CD4-positive, alpha-beta T cell treated with Interleukin-2 at 100 ng/mL for 4 hours (primary cell): ENCODE data around the gene RPS17.

Experiments
- DNase-seq: peaks from one replicate; pipeline ENCODE4 v3.0.0-alpha.2; 2020; ENCODE audit warnings: low spot score

RPS17 gene

GRCh38 chr15:82540055-82540983 lies at the start of gene RPS17:
RPS17 (minus strand) TSS chr15:82540457; CDS start chr15:82540428, 29 bp downstream.
- DNase-seq, result peak; percentile 98

GRCh38 chr15:82587805-82588204 lies 47.5 kb upstream of the RPS17 start:
- no peak for DNase-seq

GRCh38 chr15:82585072-82585471 lies 44.8 kb upstream of the RPS17 start:
- DNase-seq, result no peak

- no peak for DNase-seq
Measured at GRCh38 chr15:82580713-82581112, 40.5 kb upstream of the RPS17 start.

- no peak for DNase-seq
Measured at GRCh38 chr15:82575335-82575734, 35.1 kb upstream of the RPS17 start.

GRCh38 chr15:82572986-82573385 lies 32.7 kb upstream of the RPS17 start:
- no peak for DNase-seq

- no peak for DNase-seq
Measured at GRCh38 chr15:82572311-82572710, 32.1 kb upstream of the RPS17 start.

- DNase-seq, result no peak
Measured at GRCh38 chr15:82571722-82572222, 31.5 kb upstream of the RPS17 start.

GRCh38 chr15:82570721-82571508 lies 30.7 kb upstream of the RPS17 start:
- DNase-seq, result no peak

GRCh38 chr15:82569834-82570233 lies 29.6 kb upstream of the RPS17 start:
- DNase-seq, result no peak

GRCh38 chr15:82568986-82569385 lies 28.7 kb upstream of the RPS17 start:
- no peak for DNase-seq

GRCh38 chr15:82567661-82568060 lies 27.4 kb upstream of the RPS17 start:
- DNase-seq, result no peak

- DNase-seq, result no peak
Measured at GRCh38 chr15:82566690-82567089, 26.4 kb upstream of the RPS17 start.

- no peak for DNase-seq
Measured at GRCh38 chr15:82558502-82558901, 18.2 kb upstream of the RPS17 start.

- no peak for DNase-seq
Measured at GRCh38 chr15:82556315-82557035, 16.2 kb upstream of the RPS17 start.

- DNase-seq, result no peak
Measured at GRCh38 chr15:82554849-82555248, 14.6 kb upstream of the RPS17 start.

GRCh38 chr15:82554351-82554750 lies 14.1 kb upstream of the RPS17 start:
- DNase-seq, result no peak

GRCh38 chr15:82553846-82554245 lies 13.6 kb upstream of the RPS17 start:
- DNase-seq, result no peak

GRCh38 chr15:82552861-82553260 lies 12.6 kb upstream of the RPS17 start:
- DNase-seq, result no peak

- DNase-seq, result no peak
Measured at GRCh38 chr15:82551646-82552247, 11.5 kb upstream of the RPS17 start.

GRCh38 chr15:82549199-82549665 lies 9.0 kb upstream of the RPS17 start:
- no peak for DNase-seq

- no peak for DNase-seq
Measured at GRCh38 chr15:82548700-82549099, 8.4 kb upstream of the RPS17 start.
